Keratinocyte (primary cell): Measurements from ENCODE around the gene UPK3BL2.
"Not testable (repeated sequence)": the region's sequence is repeated elsewhere in the genome, so short reads cannot be mapped to it uniquely, and the experiment has no call there.

Experiments used
- EZH2 ChIP-seq: IDR thresholded peaks from one replicate; pipeline ENCODE4 v1.6.1; 2012; ENCODE audit warnings: inconsistent platforms, mild to moderate bottlenecking, low read length, moderate library complexity
- TF ChIP-seq, protein P1 (sequence below), 3 experiments: IDR thresholded peaks in 1 of 3; conservative IDR thresholded peaks in 1 of 3; optimal IDR thresholded peaks in 1 of 3; 2 replicates in 2 of 3; 3 replicates in 1 of 3; pipeline versions ENCODE3 to v1.5.1; 2011; ENCODE audit warnings: low read length in 3 of 3, mild to moderate bottlenecking in 3 of 3, moderate library complexity in 2 of 3, control low read depth in 1 of 3, inconsistent platforms in 1 of 3; ENCODE audit not compliant: insufficient read depth in 2 of 3; ENCODE audit errors: extremely low read depth in 1 of 3

DNA sequence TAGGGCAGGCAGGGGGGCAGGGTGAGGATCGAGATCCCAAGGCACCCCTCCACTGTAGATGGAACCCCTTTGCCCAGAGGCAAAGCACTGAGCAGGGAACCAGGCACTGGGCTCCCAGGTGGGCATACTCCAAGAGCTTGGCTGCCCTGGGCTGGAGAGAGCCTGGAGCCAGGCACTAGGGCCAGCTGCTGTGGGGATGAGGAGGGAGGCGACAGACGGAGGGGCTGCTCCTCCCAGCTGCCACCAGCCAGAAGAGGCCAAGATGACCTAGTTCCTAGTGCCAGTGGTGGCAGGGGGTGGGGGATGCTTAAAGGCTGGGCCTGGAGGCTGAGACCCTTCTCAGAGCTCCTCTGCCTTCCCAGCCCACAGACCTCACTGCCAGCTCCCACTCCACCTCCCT, 27.6 kb downstream of the UPK3BL2 start:
- TF ChIP-seq, protein P1, sequence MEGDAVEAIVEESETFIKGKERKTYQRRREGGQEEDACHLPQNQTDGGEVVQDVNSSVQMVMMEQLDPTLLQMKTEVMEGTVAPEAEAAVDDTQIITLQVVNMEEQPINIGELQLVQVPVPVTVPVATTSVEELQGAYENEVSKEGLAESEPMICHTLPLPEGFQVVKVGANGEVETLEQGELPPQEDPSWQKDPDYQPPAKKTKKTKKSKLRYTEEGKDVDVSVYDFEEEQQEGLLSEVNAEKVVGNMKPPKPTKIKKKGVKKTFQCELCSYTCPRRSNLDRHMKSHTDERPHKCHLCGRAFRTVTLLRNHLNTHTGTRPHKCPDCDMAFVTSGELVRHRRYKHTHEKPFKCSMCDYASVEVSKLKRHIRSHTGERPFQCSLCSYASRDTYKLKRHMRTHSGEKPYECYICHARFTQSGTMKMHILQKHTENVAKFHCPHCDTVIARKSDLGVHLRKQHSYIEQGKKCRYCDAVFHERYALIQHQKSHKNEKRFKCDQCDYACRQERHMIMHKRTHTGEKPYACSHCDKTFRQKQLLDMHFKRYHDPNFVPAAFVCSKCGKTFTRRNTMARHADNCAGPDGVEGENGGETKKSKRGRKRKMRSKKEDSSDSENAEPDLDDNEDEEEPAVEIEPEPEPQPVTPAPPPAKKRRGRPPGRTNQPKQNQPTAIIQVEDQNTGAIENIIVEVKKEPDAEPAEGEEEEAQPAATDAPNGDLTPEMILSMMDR (optimal IDR thresholded peaks at IDR 0.05 in 1 of 3, IDR thresholded peaks at IDR 0.05 in 1 of 3, conservative IDR thresholded peaks at IDR 0.05 in 1 of 3; ENCODE audit: extremely low read depth in 1 of 3, insufficient read depth in 2 of 3, low read length in 3 of 3) = not testable (repeated sequence)
- TF ChIP-seq EZH2 = not testable (repeated sequence)
